ENCODE data around the gene TSPO2. TPM values are rescaled to one million over a fixed set of nuclear protein-coding genes. Genes with fewer than 3 reads are reported as not detected.
A peak's percentile ranks its signal among the peaks of the same experiment; 100 is the strongest.

The TSPO2 gene
- total and polyA plus RNA-seq, 9 of the 15 experiments (the other 6 are each of a cell fraction or from before 2014, with no cell fraction given), result not detected

GRCh38 chr6:41071501-41071922 is 29.2 kb downstream of the TSPO2 start:
- DNase-seq (ENCODE audit: extremely low read depth in 1 of 4, low spot score in 3 of 4), result peak in 1 of 4 experiments; percentile 92
- no TSS peak for BruUV-seq (replicated peaks)
- ATAC-seq, result no peak
- no peaks in the 10 kb centered on the region for H3K27me3 ChIP-seq (ENCODE audit: control insufficient read depth in 2 of 2, insufficient read depth in 2 of 2, low read length in 2 of 2)
- peak overlapping the region; percentile 91 for H3K4me2 ChIP-seq (ENCODE audit: insufficient read depth, low read length)
- H3K4me1 ChIP-seq (replicated peaks in 1 of 2; ENCODE audit: control insufficient read depth in 2 of 2, insufficient read depth in 2 of 2, low read length in 2 of 2), result peaks cover 9 to 20% of the 10 kb centered on the region in 2 experiments
- POLR2A ChIA-PET, result no interaction called here
- H3K9me1 ChIP-seq (ENCODE audit: control insufficient read depth, insufficient read depth, low read length), result no peaks in the 10 kb centered on the region
- in situ Hi-C loops (cut with MboI) (no loop called here), intact Hi-C loops (cut with micrococcal nuclease) (loop anchor here (5.0 kb wide), 2 partner anchors 74 to 246 kb away; no protein-coding TSS in a partner anchor)
- H3K36me3 ChIP-seq (ENCODE audit: control insufficient read depth, insufficient read depth, low read length), result peaks cover 49% of the 10 kb centered on the region; the same call in 2 of the 3 replicates
- H3K9ac ChIP-seq (ENCODE audit: insufficient read depth in 1 of 2, low read depth in 2 of 2, low read length in 2 of 2), result peak overlapping the region; percentile 96 to 97
- WGBS (ENCODE audit: insufficient coverage, low coverage, missing lambda C conversion rate), result 0% methylated on average over 16 of the region's 16 CpGs
- H2AFZ ChIP-seq (ENCODE audit: low read depth, low read length), result peak overlapping the region; percentile 83
- H3K79me2 ChIP-seq (ENCODE audit: control insufficient read depth, insufficient read depth, low read length), result peaks cover 51% of the 10 kb centered on the region
- H3K4me3 ChIP-seq, result peak overlapping the region; percentile 83
- H3K27ac ChIP-seq (ENCODE audit: extremely low read depth, low read depth, low read length), result peak overlapping the region; percentile 94
- no peaks in the 10 kb centered on the region for H4K20me1 ChIP-seq (replicated peaks; ENCODE audit: control insufficient read depth, insufficient read depth, low read length)
- CTCF ChIA-PET (ENCODE audit: low intra/inter-chr PET ratio), result interaction anchor here (1.5 kb wide), 1 partner anchor 14 kb away, joined by 4 read pairs; no protein-coding TSS in a partner anchor
- no peaks in the 10 kb centered on the region for H3K9me3 ChIP-seq (replicated peaks; ENCODE audit: control insufficient read depth, insufficient read depth, low read depth, low read length)
- FAIRE-seq, result no peak
- TF ChIP-seq ZC3H11A (IDR thresholded peaks at IDR 0.05; ENCODE audit: low read depth, low read length), result 0 out of 2 replicates have a peak, but pooled peaks have one; percentile 9
- no peak for TF ChIP-seq ZHX1 (conservative IDR thresholded peaks at IDR 0.05; ENCODE audit: low read length)
- peak; percentile 70 for TF ChIP-seq HNRNPLL (IDR thresholded peaks at IDR 0.05; ENCODE audit: low read depth, low read length, poor library complexity, severe bottlenecking)
- TF ChIP-seq THRAP3 (IDR thresholded peaks at IDR 0.05; ENCODE audit: borderline replicate concordance), result 0 out of 2 replicates have a peak, but pooled peaks have one; percentile 23
- no peak for TF ChIP-seq SREBF2 (CRISPR knock-in tag; IDR thresholded peaks at IDR 0.05)
- TF ChIP-seq MCM5 (IDR thresholded peaks at IDR 0.05; ENCODE audit: low read depth), result no peak
- TF ChIP-seq HNRNPL (IDR thresholded peaks at IDR 0.05; ENCODE audit: low read depth, low read length), result no peak
- TF ChIP-seq, protein P1, sequence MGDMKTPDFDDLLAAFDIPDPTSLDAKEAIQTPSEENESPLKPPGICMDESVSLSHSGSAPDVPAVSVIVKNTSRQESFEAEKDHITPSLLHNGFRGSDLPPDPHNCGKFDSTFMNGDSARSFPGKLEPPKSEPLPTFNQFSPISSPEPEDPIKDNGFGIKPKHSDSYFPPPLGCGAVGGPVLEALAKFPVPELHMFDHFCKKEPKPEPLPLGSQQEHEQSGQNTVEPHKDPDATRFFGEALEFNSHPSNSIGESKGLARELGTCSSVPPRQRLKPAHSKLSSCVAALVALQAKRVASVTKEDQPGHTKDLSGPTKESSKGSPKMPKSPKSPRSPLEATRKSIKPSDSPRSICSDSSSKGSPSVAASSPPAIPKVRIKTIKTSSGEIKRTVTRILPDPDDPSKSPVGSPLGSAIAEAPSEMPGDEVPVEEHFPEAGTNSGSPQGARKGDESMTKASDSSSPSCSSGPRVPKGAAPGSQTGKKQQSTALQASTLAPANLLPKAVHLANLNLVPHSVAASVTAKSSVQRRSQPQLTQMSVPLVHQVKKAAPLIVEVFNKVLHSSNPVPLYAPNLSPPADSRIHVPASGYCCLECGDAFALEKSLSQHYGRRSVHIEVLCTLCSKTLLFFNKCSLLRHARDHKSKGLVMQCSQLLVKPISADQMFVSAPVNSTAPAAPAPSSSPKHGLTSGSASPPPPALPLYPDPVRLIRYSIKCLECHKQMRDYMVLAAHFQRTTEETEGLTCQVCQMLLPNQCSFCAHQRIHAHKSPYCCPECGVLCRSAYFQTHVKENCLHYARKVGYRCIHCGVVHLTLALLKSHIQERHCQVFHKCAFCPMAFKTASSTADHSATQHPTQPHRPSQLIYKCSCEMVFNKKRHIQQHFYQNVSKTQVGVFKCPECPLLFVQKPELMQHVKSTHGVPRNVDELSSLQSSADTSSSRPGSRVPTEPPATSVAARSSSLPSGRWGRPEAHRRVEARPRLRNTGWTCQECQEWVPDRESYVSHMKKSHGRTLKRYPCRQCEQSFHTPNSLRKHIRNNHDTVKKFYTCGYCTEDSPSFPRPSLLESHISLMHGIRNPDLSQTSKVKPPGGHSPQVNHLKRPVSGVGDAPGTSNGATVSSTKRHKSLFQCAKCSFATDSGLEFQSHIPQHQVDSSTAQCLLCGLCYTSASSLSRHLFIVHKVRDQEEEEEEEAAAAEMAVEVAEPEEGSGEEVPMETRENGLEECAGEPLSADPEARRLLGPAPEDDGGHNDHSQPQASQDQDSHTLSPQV (IDR thresholded peaks at IDR 0.05), result 0 out of 2 replicates have a peak, but pooled peaks have one; percentile 7
- TF ChIP-seq FOSL1 (tag; conservative IDR thresholded peaks at IDR 0.05), result 0 out of 2 replicates have a peak, but pooled peaks have one; percentile 35
- TF ChIP-seq ETV1 (tag; conservative IDR thresholded peaks at IDR 0.05; ENCODE audit: low read depth), result peak; percentile 83
- TF ChIP-seq MTA2 (IDR thresholded peaks at IDR 0.05; ENCODE audit: low read depth), result no peak
- no peak for TF ChIP-seq CEBPZ (IDR thresholded peaks at IDR 0.05; ENCODE audit: borderline replicate concordance, low read depth, low read length)

Measured in K562 (cell line).